Stimulated activated naive CD4-positive, alpha-beta T cell (primary cell): ENCODE measurements around the gene WNT4.

ENCODE experiments used
- DNase-seq, 6 experiments: peaks; one replicate each; lab custom pipeline; 2025; lab: John Stamatoyannopoulos, UW

WNT4 gene

GRCh38 chr1:22108339-22109105 is 34.4 kb downstream of the WNT4 start:
- DNase-seq: no peak

GRCh38 chr1:22107126-22107525 is 35.8 kb downstream of the WNT4 start:
- no peak for DNase-seq

DNA sequence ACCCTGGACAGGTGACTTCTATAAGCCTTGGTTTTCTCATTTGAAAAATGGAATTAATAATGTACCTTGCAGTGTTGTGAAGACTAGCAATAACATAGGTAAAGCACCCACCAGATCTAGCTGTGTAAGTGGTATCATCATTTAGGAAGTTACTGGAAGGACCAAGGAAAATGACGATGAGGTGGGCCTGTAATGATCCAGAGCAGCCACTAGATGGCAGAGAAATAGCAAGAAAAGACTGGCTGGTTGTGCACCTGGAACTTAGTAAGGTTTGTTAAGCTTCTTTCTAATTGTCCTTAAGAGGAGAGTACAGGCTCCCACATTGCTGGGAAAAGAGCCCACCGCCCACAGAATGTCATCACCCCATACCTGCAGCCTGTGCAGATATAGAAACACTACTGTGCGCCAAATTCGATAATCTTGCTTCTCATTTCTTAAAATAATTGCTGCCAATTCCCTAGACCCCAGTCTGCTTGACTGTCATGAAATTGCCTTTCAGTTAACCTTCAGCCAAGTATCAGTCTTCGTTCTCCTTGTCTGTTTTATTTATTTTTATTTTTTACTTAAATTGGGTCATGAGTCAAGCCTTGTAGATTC is 37.2 kb downstream of the WNT4 start:
- peak in 2 of 6 experiments; percentile 59 to 60 for DNase-seq

GRCh38 chr1:22104865-22105437 is 37.9 kb downstream of the WNT4 start:
- peak in 5 of 6 experiments; percentile 5 to 73 (median 70) for DNase-seq

DNA sequence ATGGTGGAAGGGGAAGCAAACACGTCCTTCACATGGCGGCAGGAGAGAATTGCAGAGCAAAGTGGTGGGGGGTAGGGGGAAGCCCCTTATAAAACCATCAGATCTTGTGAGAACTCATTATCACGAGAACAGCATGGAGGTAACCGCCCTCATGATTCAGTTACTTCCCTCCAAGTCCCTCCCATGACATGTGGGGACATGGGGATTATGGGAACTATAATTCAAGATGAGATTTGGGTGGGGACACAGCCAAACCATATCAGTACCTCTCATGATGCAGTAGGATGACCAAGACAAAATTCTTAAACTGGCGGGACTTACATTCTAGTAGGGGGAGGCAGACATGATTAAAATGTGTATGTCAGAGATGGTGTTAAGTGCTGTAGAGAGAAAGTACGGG is 38.8 kb downstream of the WNT4 start:
- DNase-seq: no peak

GRCh38 chr1:22102746-22103145 is 40.2 kb downstream of the WNT4 start:
- DNase-seq: no peak

GRCh38 chr1:22101995-22102394 is 40.9 kb downstream of the WNT4 start:
- DNase-seq: no peak

DNA sequence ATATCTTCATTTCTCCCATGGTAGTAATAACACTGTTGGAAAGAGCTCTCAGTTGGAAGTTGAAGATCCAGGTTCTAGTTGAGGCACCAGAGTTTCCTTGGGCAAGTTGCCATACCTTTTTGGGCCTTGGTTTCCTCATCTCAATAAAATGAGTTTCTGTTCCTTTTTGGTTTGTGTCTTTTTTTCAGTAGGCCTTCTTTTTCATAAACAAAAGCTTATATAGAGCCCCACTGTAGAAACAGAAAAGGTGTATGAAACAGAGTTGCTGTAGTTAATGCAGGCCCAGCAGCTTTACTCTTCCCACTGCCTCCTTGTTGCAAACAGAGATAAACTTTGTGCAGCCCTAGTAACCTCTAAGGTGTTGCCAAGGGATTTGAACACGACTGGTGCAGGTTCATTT is 41.7 kb downstream of the WNT4 start:
- no peak for DNase-seq

DNA sequence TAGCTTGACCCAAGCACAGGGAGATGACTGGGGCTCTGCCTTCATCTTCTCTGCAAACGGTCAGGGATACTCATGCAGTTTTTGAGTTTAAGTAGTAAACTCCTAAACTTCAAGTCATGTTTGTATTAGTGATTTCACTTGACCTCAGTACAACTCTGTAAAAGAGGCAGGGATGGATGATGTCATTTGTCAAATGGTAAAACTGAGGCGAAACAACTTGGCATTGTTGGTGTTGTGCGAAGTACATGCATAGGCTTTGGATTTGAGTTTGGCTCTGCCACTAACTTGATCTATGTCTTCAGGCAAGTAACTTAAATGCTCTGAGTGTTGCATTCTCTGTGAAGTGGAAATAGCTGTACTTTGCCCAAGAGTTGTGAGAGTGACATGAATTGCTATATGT is 42.7 kb downstream of the WNT4 start:
- DNase-seq: no peak

- no peak for DNase-seq
These were observed 44.1 kb downstream of the WNT4 start for GRCh38 chr1:22098752-22099151.

DNA sequence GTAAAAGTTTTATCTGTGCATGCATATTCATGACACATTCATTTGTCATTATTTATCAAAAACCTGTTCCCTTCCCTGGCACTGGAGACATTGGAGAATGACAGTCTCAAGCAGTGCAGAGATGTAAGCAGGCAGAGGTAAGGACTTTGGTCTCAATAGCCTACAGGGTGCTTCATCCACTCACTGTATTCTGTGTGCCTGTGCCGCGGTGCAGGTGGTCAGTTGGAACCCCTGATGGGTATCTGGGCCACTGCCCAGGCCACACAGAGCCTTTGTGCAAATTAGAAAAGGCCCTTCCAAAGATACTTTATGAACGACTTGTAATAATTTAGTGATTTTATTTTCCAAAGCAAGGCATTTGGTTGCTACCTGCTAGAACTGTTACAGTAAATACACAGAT is 46.4 kb downstream of the WNT4 start:
- no peak for DNase-seq

- no peak for DNase-seq
These were observed 46.9 kb downstream of the WNT4 start for GRCh38 chr1:22096036-22096435.

GRCh38 chr1:22093513-22093912 is 49.4 kb downstream of the WNT4 start:
- no peak for DNase-seq

DNA sequence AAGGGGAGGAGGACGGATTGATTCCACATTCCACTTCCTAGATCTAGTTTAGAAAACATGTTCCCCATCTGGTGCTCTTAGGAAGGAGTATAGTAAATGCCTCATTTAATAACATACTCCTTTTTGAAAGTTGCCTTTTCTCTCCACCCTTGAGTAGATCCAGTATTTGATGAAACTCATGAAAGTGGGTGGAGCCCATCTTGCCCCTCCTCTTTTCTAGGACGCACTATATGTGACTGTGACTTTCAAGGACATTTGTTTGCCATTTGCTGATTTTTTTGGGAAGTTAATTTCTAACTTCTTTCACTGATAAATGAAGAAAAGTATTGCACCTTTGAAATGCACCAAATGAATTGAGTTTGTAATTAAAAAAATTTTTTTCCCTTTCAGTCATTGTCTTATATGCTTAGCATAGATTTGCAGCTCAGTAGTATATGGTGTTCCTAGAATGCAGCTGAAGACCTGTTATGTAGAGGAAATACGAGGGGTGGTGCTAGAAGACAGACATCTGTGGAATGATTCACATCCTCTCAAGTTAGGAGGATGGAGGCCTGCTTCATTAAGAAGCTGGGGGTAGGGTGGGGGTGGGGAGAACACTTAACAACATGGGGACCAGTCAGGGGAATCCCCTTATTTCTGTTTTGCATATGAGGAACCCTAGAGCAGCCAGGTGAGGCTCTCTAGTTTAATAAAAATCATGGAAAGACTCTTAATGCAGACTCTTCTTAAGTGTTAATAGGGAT is 50.7 kb downstream of the WNT4 start:
- peak; percentile 13 to 43 (median 32) for DNase-seq

- DNase-seq: no peak
These were observed 52.0 kb downstream of the WNT4 start for GRCh38 chr1:22090867-22091266.

- DNase-seq: no peak
These were observed 53.1 kb downstream of the WNT4 start for GRCh38 chr1:22089787-22090186.

DNA sequence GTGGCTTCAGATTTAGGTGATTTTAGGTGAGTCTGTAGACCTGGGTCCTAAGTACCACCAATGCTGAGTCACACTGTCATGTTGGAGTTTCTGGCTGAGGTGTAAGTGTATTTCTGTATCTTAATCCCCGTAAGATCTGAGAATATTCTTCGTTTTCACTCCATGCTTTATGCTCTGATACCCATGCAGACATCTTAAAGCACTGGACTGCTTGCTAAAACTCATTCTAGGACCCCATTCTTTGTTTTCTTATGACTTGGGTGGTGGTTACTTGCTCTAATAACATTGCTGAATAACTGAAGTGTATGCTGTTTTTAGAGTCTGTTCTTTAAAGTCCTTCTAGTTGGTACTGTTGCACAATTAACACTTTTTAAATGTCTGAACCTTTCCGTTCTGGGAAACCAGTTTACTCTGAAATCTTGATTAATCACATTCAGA is 53.7 kb downstream of the WNT4 start:
- DNase-seq: no peak

- DNase-seq: no peak
These were observed 54.6 kb downstream of the WNT4 start for GRCh38 chr1:22088331-22088730.

DNA sequence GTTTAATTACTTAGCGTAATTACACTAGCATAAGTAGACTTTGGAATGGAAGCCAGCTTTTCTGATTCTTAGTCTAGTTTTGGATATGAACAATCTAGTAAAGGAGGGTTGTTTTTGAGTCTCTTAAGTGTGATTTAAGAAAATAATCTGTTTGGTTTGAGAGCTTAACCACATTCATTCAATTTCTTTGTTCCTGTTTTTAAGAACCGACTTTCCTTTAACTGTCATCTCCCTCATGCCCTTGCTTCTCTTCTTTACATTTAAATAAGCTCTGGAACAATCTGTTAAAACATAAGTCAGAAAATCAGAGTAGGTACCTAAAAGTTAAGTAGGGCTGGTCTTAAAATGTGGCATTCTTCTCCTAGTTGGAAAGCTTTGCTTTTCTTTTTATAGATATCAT is 62.7 kb downstream of the WNT4 start:
- no peak for DNase-seq

- DNase-seq: no peak
These were observed 64.8 kb downstream of the WNT4 start for GRCh38 chr1:22078133-22078532.

GRCh38 chr1:22077728-22078127 is 65.2 kb downstream of the WNT4 start:
- no peak for DNase-seq

- DNase-seq: no peak
These were observed 66.6 kb downstream of the WNT4 start for GRCh38 chr1:22076346-22076745.

- no peak for DNase-seq
These were observed 67.2 kb downstream of the WNT4 start for GRCh38 chr1:22075718-22076117.
